HepG2 (cell line): ENCODE measurements around the gene ALOXE3.

Experiments
- EZH2 ChIP-seq: conservative IDR thresholded peaks from 2 replicates; pipeline ENCODE4 v1.6.1; 2012; ENCODE audit warnings: mild to moderate bottlenecking, low read depth, low read length, moderate library complexity
- POLR2AphosphoS2 ChIP-seq: IDR thresholded peaks from 2 replicates; pipeline ENCODE4 v1.6.1; 2011; ENCODE audit warnings: low read depth, low read length, improper control_type of control experiment
- ZNF530 ChIP-seq: sonication (generic); formaldehyde crosslinking; IDR thresholded peaks from 2 replicates; pipeline ENCODE4 v1.5.0; 2020; ENCODE audit warnings: low read depth, mild to moderate bottlenecking, missing genetic modification reagents
- ZNF644 ChIP-seq: IDR thresholded peaks from 2 replicates; pipeline ENCODE4 v1.6.1; 2016; ENCODE audit warnings: low read depth
- ZNF737 ChIP-seq: sonication (generic); formaldehyde crosslinking; IDR thresholded peaks from 2 replicates; pipeline ENCODE4 v1.5.0; 2020; ENCODE audit warnings: missing genetic modification reagents, mild to moderate bottlenecking, borderline replicate concordance
- TF ChIP-seq, protein P1 (sequence below): sonication (generic); formaldehyde crosslinking; IDR thresholded peaks from 2 replicates; pipeline ENCODE4 v1.5.0; 2020; ENCODE audit warnings: mild to moderate bottlenecking, missing genetic modification reagents, moderate library complexity
- TF ChIP-seq, protein P2 (sequence below), 2 experiments: sonication (generic) in 1 of 2; formaldehyde crosslinking in 1 of 2; IDR thresholded peaks; 2 replicates each; pipeline versions ENCODE4 v1.6.1 to v1.9.0; 2014 to 2022; ENCODE audit warnings: antibody characterized with exemption in 1 of 2, borderline replicate concordance in 1 of 2, inconsistent platforms in 1 of 2, low read depth in 1 of 2, missing genetic modification reagents in 1 of 2
- TF ChIP-seq, protein P3 (sequence below), 2 experiments: sonication (generic) in 1 of 2; formaldehyde crosslinking in 1 of 2; IDR thresholded peaks; 2 replicates each; pipeline versions ENCODE4 v1.4.0 to v1.6.1; 2016 to 2020; ENCODE audit warnings: borderline replicate concordance in 1 of 2, low read depth in 1 of 2, mild to moderate bottlenecking in 1 of 2, missing genetic modification reagents in 1 of 2
- TF ChIP-seq, protein P4 (sequence below): sonication (generic); formaldehyde crosslinking; IDR thresholded peaks from 2 replicates; pipeline ENCODE4 v1.5.1; 2020; ENCODE audit warnings: missing genetic modification reagents, mild to moderate bottlenecking, borderline replicate concordance

DNA sequence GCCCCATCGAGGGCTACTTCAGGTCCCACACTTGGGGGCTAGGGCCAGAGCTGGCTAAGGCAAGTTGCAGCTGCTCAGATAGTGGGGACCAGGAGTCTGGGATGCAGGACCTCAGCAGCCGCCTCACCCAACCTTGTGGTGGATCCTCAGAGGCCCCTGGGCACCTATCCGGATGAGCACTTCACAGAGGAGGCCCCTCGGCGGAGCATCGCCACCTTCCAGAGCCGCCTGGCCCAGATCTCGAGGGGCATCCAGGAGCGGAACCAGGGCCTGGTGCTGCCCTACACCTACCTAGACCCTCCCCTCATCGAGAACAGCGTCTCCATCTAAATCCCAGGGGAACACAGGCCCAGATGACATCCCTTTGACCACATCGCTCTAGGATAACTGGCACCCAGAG lies 70.1 kb downstream of the ALOXE3 start:
- TF ChIP-seq, protein P1, sequence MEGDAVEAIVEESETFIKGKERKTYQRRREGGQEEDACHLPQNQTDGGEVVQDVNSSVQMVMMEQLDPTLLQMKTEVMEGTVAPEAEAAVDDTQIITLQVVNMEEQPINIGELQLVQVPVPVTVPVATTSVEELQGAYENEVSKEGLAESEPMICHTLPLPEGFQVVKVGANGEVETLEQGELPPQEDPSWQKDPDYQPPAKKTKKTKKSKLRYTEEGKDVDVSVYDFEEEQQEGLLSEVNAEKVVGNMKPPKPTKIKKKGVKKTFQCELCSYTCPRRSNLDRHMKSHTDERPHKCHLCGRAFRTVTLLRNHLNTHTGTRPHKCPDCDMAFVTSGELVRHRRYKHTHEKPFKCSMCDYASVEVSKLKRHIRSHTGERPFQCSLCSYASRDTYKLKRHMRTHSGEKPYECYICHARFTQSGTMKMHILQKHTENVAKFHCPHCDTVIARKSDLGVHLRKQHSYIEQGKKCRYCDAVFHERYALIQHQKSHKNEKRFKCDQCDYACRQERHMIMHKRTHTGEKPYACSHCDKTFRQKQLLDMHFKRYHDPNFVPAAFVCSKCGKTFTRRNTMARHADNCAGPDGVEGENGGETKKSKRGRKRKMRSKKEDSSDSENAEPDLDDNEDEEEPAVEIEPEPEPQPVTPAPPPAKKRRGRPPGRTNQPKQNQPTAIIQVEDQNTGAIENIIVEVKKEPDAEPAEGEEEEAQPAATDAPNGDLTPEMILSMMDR, result no peak
- TF ChIP-seq, protein P2, sequence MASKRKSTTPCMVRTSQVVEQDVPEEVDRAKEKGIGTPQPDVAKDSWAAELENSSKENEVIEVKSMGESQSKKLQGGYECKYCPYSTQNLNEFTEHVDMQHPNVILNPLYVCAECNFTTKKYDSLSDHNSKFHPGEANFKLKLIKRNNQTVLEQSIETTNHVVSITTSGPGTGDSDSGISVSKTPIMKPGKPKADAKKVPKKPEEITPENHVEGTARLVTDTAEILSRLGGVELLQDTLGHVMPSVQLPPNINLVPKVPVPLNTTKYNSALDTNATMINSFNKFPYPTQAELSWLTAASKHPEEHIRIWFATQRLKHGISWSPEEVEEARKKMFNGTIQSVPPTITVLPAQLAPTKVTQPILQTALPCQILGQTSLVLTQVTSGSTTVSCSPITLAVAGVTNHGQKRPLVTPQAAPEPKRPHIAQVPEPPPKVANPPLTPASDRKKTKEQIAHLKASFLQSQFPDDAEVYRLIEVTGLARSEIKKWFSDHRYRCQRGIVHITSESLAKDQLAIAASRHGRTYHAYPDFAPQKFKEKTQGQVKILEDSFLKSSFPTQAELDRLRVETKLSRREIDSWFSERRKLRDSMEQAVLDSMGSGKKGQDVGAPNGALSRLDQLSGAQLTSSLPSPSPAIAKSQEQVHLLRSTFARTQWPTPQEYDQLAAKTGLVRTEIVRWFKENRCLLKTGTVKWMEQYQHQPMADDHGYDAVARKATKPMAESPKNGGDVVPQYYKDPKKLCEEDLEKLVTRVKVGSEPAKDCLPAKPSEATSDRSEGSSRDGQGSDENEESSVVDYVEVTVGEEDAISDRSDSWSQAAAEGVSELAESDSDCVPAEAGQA (IDR thresholded peaks at IDR 0.05; ENCODE audit: low read depth), result no peak
- TF ChIP-seq, protein P2 (CRISPR knock-in tag; IDR thresholded peaks at IDR 0.05; ENCODE audit: borderline replicate concordance), result no peak
- TF ChIP-seq, protein P3, sequence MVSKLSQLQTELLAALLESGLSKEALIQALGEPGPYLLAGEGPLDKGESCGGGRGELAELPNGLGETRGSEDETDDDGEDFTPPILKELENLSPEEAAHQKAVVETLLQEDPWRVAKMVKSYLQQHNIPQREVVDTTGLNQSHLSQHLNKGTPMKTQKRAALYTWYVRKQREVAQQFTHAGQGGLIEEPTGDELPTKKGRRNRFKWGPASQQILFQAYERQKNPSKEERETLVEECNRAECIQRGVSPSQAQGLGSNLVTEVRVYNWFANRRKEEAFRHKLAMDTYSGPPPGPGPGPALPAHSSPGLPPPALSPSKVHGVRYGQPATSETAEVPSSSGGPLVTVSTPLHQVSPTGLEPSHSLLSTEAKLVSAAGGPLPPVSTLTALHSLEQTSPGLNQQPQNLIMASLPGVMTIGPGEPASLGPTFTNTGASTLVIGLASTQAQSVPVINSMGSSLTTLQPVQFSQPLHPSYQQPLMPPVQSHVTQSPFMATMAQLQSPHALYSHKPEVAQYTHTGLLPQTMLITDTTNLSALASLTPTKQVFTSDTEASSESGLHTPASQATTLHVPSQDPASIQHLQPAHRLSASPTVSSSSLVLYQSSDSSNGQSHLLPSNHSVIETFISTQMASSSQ (IDR thresholded peaks at IDR 0.05; ENCODE audit: low read depth), result no peak
- TF ChIP-seq, protein P3 (CRISPR knock-in tag; IDR thresholded peaks at IDR 0.05; ENCODE audit: borderline replicate concordance), result no peak
- TF ChIP-seq POLR2AphosphoS2 (no peak), ZNF530 (no peak), EZH2 (no peak), ZNF737 (no peak), ZNF644 (CRISPR knock-in tag) (no peak)
- TF ChIP-seq, protein P4, sequence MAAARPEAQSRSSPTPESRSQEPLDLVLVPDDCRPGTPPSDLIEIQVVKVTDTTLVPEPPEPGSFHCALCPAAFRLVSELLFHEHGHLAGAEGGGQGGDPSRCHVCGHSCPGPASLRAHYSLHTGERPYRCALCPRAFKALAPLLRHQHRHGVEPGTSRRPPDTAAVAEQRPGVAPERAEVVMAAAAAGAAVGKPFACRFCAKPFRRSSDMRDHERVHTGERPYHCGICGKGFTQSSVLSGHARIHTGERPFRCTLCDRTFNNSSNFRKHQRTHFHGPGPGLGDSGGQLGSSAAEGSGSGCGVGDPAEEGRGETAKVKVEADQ (CRISPR knock-in tag), result no peak
